GM10266 (cell line): ENCODE measurements around the gene BORA.

ENCODE experiments used
- DNase-seq: peaks from one replicate; pipeline ENCODE4 v3.0.0; 2012; ENCODE audit errors: extremely low spot score
- TF ChIP-seq, protein P1 (sequence below): IDR thresholded peaks from 2 replicates; pipeline ENCODE4 v1.5.1; 2012; ENCODE audit warnings: mild to moderate bottlenecking, low read depth; ENCODE audit not compliant: control insufficient read depth, insufficient read depth; ENCODE audit errors: missing control alignments

The BORA gene

DNA sequence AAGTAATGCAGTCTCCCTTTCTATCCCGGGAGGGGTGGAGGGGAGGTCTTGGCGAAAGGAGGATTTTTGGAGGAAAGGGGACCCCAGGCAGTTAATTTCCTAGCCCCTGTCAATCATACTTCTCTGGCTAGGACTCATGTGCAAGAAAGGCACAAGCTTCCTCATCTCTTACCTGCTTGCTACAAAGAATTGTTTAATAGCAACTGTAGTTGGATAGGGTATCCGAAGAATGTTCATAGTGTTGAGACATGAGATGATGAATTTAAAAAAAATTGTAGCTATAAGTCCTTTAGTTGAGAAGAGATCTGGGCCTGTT lies 525 bp downstream of the BORA start:
- TF ChIP-seq, protein P1, sequence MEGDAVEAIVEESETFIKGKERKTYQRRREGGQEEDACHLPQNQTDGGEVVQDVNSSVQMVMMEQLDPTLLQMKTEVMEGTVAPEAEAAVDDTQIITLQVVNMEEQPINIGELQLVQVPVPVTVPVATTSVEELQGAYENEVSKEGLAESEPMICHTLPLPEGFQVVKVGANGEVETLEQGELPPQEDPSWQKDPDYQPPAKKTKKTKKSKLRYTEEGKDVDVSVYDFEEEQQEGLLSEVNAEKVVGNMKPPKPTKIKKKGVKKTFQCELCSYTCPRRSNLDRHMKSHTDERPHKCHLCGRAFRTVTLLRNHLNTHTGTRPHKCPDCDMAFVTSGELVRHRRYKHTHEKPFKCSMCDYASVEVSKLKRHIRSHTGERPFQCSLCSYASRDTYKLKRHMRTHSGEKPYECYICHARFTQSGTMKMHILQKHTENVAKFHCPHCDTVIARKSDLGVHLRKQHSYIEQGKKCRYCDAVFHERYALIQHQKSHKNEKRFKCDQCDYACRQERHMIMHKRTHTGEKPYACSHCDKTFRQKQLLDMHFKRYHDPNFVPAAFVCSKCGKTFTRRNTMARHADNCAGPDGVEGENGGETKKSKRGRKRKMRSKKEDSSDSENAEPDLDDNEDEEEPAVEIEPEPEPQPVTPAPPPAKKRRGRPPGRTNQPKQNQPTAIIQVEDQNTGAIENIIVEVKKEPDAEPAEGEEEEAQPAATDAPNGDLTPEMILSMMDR = no peak
- DNase-seq = no peak

DNA sequence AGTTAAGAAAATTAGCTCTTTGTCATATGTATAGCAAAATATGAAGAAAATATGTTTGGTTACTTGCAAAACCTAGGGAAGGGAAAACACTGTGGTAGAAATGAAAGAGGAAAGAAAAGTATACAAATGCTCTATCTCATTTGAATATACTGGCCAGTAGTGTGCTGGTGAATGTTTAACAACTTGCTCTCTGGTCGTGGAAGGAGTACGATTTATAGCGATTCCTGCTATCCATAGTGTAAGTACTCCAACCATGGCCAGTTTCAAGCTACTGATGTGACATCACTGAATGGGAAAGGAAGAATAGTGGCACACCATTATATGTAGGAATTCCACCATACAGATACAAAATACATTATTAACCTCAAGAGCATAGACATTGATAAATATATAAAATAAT lies 9.3 kb downstream of the BORA start:
- DNase-seq = no peak
- TF ChIP-seq, protein P1 = no peak

DNA sequence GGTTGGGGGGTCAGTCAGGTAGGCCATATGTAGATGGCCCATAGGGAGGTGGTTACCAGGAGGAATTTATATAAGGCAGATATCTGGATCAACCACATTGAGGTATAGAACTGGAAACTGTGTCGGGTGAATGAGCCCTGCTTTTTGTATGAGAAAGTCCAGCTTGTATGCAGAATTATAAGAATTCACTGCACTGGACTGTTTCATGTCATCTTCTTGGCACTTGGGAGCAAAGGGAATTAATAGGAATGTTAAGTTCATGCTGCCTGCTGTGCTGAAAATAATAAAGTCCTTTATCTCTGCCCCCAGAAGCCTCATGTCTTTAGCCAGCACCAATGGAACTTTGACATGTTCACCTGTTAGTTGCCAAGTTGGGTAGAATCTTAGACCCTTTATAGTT lies 12.3 kb downstream of the BORA start:
- TF ChIP-seq, protein P1 = no peak
- DNase-seq = no peak

DNA sequence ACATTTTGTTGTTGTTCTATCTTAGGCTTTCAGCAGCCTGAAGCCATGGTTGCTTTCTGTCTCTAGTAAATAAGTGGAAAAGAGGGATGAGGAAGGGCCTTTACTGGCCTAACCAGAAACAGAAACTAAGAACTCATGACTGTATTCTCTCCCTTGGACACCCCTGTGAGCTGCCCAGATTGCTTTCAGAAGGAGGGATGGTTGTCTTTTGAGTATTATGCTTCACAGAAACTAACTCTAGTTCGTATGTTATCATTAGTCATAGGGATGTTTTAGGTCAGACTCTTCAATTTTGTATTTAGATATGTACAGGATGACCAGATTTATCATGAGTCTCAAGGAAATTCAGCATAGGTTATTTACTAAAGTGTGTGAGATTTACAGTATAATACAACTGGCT lies 17.5 kb downstream of the BORA start:
- TF ChIP-seq, protein P1 = no peak
- no peak for DNase-seq

DNA sequence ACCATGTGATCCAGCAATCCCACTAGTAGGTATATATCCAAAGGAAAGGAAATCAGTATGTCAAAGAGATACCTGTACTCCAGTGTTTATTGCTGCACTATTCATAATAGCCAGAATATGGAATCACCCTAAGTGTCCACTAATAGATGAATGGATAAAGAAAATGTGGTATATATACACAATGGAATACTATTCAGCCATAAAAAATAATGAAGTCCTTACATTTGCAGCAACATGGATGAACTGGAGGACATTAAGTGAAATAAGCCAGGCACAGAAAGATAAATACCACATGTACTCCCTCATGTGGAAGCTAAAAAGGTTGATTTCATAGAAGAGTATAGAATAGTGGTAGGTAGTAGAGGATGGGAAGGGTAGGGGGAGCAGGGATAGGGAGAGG lies 23.5 kb downstream of the BORA start:
- TF ChIP-seq, protein P1 = no peak
- DNase-seq = no peak

DNA sequence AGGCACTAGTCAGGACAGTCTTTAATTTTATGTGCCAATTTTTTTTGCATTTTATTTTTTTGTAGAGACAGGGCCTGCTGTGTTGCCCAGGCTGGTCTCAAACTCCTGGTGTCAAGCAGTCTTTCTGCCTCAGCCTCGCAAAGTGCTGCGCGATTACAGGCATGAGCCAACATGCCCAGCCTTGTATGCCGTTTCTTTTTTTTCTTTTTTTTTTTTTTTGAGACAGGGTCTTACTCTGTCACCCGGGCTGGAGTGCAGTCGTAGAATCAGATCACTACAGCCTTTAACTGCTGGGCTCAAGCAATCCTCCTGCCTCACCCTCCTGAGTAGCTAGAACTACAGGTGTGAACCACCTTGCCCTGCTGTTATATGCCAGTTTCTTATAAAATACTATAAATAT lies 26.4 kb downstream of the BORA start:
- DNase-seq = no peak
- TF ChIP-seq, protein P1 = no peak

DNA sequence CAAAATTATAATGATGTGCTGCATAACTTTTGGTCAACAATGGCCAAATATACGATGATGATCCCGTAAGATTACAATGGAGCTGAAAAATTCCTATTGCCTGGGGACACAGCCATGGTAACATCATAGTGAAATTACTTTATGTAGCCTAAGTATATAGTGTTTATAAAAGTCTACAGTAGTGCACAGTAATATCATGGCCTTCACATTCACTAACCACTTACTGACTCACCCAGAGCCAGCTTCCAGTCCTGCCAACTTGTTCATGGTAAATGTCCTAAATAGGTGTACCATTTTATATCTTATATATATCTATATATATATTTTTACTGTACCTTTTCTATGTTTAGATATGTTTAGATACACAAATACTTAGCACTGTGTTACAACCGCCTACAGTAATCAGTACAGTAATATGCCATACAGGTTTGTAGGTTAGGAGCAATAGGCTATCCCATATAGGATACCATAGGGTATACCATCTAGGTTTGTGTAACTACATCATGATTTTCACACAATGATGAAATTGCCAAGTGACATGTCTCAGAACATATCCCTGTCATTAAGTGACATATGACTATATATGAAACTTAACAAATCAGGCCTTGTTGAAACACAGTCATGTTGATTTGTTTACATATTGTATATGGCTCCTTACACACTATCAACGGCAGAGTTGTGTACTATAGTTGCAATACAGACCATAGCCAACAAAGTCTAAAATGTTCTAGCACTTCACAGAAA lies 30.2 kb downstream of the BORA start:
- DNase-seq = no peak
- TF ChIP-seq, protein P1 = no peak
